ENCODE data around the gene ENGASE.

Gene ENGASE

GRCh38 chr17:79089720-79090442 is 15.3 kb downstream of the ENGASE start:
- no peak overlapping the region for H3K4me3 ChIP-seq (ENCODE audit: low read depth, low read length)
- no peak for TF ChIP-seq CTCF (conservative IDR thresholded peaks at IDR 0.05; ENCODE audit: low read depth, low read length)
- DNase-seq (ENCODE audit: low read depth), result no peak

- peak; percentile 15 for DNase-seq (ENCODE audit: low read depth)
- H3K4me3 ChIP-seq (ENCODE audit: low read depth, low read length), result no peak overlapping the region
- TF ChIP-seq CTCF (conservative IDR thresholded peaks at IDR 0.05; ENCODE audit: low read depth, low read length), result peak; percentile 37
These were observed 16.0 kb downstream of the ENGASE start for GRCh38 chr17:79090443-79091225.

GRCh38 chr17:79091226-79091670 is 16.6 kb downstream of the ENGASE start:
- H3K4me3 ChIP-seq (ENCODE audit: low read depth, low read length), result no peak overlapping the region
- no peak for TF ChIP-seq CTCF (conservative IDR thresholded peaks at IDR 0.05; ENCODE audit: low read depth, low read length)
- DNase-seq (ENCODE audit: low read depth), result no peak

- DNase-seq (ENCODE audit: low read depth), result no peak
- TF ChIP-seq CTCF (conservative IDR thresholded peaks at IDR 0.05; ENCODE audit: low read depth, low read length), result no peak
- H3K4me3 ChIP-seq (ENCODE audit: low read depth, low read length), result no peak overlapping the region
These were observed 17.9 kb downstream of the ENGASE start for GRCh38 chr17:79092567-79092966.

GRCh38 chr17:79093270-79093669 is 18.6 kb downstream of the ENGASE start:
- no peak for DNase-seq (ENCODE audit: low read depth)
- H3K4me3 ChIP-seq (ENCODE audit: low read depth, low read length), result no peak overlapping the region
- no peak for TF ChIP-seq CTCF (conservative IDR thresholded peaks at IDR 0.05; ENCODE audit: low read depth, low read length)

- DNase-seq (ENCODE audit: low read depth), result no peak
- no peak overlapping the region for H3K4me3 ChIP-seq (ENCODE audit: low read depth, low read length)
- no peak for TF ChIP-seq CTCF (conservative IDR thresholded peaks at IDR 0.05; ENCODE audit: low read depth, low read length)
These were observed 19.6 kb downstream of the ENGASE start for GRCh38 chr17:79094261-79094660.
